Testis (tissue), 3 donors: Measurements from ENCODE around the gene SSTR5. TPM values are rescaled to one million over a fixed set of nuclear protein-coding genes. Genes with fewer than 3 reads are reported as not detected.

Experiments used
- DNase-seq: peaks from one replicate; pipeline ENCODE4 v3.0.0-alpha.2; 2019
- H3K27ac ChIP-seq, 2 donors: fragments of 200-600 bp; sonication (generic); one replicate each; pipeline ENCODE4 v1.5.1; 2019
- H3K27me3 ChIP-seq: fragments of 200-600 bp; sonication (generic); one replicate; pipeline ENCODE4 v1.5.1; 2019
- H3K36me3 ChIP-seq: fragments of 200-600 bp; sonication (generic); one replicate; pipeline ENCODE4 v1.5.1; 2017; ENCODE audit warnings: low read depth; ENCODE audit errors: missing control alignments
- H3K4me1 ChIP-seq: fragments of 200-600 bp; sonication (generic); one replicate; pipeline ENCODE4 v1.5.1; 2019
- H3K4me3 ChIP-seq, 2 donors: fragments of 200-600 bp; sonication (generic); one replicate each; pipeline ENCODE4 v1.5.1; 2017 to 2019
- H3K9me3 ChIP-seq: fragments of 200-600 bp; sonication (generic); one replicate; pipeline ENCODE4 v1.5.1; 2017
- CTCF ChIP-seq, 3 experiments: fragments of 450-650 bp in 2 of 3; fragments of 200-600 bp in 1 of 3; sonication (generic) in 1 of 3; IDR thresholded peaks; one replicate each; pipeline ENCODE4 v1.5.1; 2016 to 2019; ENCODE audit warnings: antibody characterized with exemption in 3 of 3, mild to moderate bottlenecking in 2 of 3, moderate library complexity in 1 of 3
- POLR2A ChIP-seq: fragments of 450-650 bp; IDR thresholded peaks from one replicate; pipeline ENCODE4 v1.6.1; 2017; ENCODE audit warnings: antibody characterized with exemption, mild to moderate bottlenecking, moderate library complexity
- WGBS, 2 donors: methylation state at CpG; one replicate each; pipeline ENCODE4 v1.1.5; 2018; 5-methylcytosine and 5-hydroxymethylcytosine counted together
- intact Hi-C: fragments of 100-400 bp; cut with DNase I; formaldehyde crosslinking; loops from one replicate; pipeline ENCODE4 v1.15.1; 2023; ENCODE audit warnings: low total_unique reads
- polyA plus RNA-seq: library from polyadenylated mRNA; stranded (reverse); fragments of 350-450 nt; fragmentation: Illumina TruSeq; extraction: RNeasy Lipid Tissue Mini Kit (QIAGEN cat#74804); gene quantifications from one replicate; pipeline ENCODE4 v1.2.3, GENCODE V29; 2014; ENCODE audit warnings: low read depth, low replicate concordance; ENCODE audit not compliant: insufficient read depth
- total RNA-seq, 2 donors: library from RNA; depleted of rRNA; stranded (reverse); fragments of >200 nt; gene quantifications; one replicate each; pipeline ENCODE4 v1.2.3, GENCODE V29; 2016

SSTR5 gene
- total and polyA plus RNA-seq, 3 donors from 2014 or later, result 0.31 TPM; not detected in 2

DNA sequence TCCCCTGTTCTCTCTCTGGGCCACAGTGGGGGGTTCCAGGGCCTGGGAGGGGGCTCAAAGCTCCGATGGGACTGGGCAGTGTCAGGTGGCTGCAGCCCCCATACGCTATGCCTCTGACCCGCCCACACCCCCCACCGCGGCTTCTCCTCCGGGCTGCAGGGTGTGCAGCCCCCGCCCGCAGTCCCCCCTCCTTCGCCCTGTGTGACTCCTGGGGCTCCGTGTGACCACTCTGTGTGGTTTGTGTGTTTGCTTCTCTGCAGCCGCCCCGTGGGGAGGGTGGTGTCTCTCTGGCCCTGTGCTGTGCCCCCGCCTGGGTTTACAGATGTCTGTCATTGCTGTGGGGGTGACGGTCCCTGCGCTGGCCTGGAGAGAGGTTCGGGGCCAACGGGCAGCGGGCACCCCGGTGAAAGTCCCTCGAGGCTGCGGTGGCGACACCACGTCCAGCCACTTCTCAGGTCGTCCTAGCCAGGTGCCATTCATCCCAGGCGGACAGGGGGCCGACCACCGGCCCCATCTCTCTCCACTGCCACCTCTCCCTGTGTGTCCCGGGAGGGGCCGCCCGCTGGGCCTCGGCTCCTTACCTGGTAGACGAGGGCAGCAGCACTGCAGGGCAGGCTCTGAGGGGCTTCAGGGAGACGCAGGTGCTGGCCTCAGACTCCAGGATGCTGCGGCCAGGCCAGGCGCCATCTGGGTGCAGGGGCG is 5.5 kb downstream of the SSTR5 start:
- H3K27ac ChIP-seq, result no peak overlapping the region
- H3K4me1 ChIP-seq, result peaks cover 11% of the 10 kb centered on the region
- DNase-seq, result no peak
- 62 to 77% methylated on average over 9 to 36 of the region's 36 CpGs for WGBS, 2 donors
- intact Hi-C loops, result no loop called here
- no peaks in the 10 kb centered on the region for H3K36me3 ChIP-seq
- no peak overlapping the region for H3K4me3 ChIP-seq
- no peaks in the 10 kb centered on the region for H3K27me3 ChIP-seq
- no peak for TF ChIP-seq POLR2A
- TF ChIP-seq CTCF (IDR thresholded peaks at IDR 0.05), result no peak
- no peaks in the 10 kb centered on the region for H3K9me3 ChIP-seq

- intact Hi-C loops, result no loop called here
- peak; percentile 57 for DNase-seq
- no peak overlapping the region for H3K4me3 ChIP-seq
- H3K36me3 ChIP-seq, result no peaks in the 10 kb centered on the region
- 48% methylated on average over 9 to 22 of the region's 28 CpGs for WGBS, 2 donors
- peaks cover 11% of the 10 kb centered on the region for H3K4me1 ChIP-seq
- H3K27me3 ChIP-seq, result no peaks in the 10 kb centered on the region
- TF ChIP-seq CTCF (IDR thresholded peaks at IDR 0.05) (no peak), POLR2A (no peak)
- no peaks in the 10 kb centered on the region for H3K9me3 ChIP-seq
- H3K27ac ChIP-seq, result no peak overlapping the region
Measured at GRCh38 chr16:1078579-1079021, 6.1 kb downstream of the SSTR5 start.

GRCh38 chr16:1079341-1079740 is 6.8 kb downstream of the SSTR5 start:
- Histone ChIP-seq H3K27me3 (no peaks in the 10 kb centered on the region), H3K9me3 (no peaks in the 10 kb centered on the region), H3K36me3 (no peaks in the 10 kb centered on the region), H3K4me3 (no peak overlapping the region), H3K27ac (no peak overlapping the region), H3K4me1 (peaks cover 11% of the 10 kb centered on the region)
- TF ChIP-seq POLR2A, result no peak
- no peak for DNase-seq
- intact Hi-C loops, result no loop called here
- WGBS, 2 donors, result 96 to 97% methylated on average over 31 to 43 of the region's 43 CpGs

- 93% methylated on average over 45 of the region's 45 CpGs; no CpG with 5 or more reads in 1 of the 2 donors for WGBS, 2 donors
- no peaks in the 10 kb centered on the region for H3K9me3 ChIP-seq
- H3K27me3 ChIP-seq, result no peaks in the 10 kb centered on the region
- TF ChIP-seq CTCF (IDR thresholded peaks at IDR 0.05), result no peak
- no peak for TF ChIP-seq POLR2A
- DNase-seq, result no peak
- H3K4me1 ChIP-seq, result peaks cover 11% of the 10 kb centered on the region
- intact Hi-C loops, result no loop called here
- H3K4me3 ChIP-seq, result no peak overlapping the region
- H3K27ac ChIP-seq, result no peak overlapping the region
- no peaks in the 10 kb centered on the region for H3K36me3 ChIP-seq
Measured at GRCh38 chr16:1079786-1080525, 7.4 kb downstream of the SSTR5 start.

DNA sequence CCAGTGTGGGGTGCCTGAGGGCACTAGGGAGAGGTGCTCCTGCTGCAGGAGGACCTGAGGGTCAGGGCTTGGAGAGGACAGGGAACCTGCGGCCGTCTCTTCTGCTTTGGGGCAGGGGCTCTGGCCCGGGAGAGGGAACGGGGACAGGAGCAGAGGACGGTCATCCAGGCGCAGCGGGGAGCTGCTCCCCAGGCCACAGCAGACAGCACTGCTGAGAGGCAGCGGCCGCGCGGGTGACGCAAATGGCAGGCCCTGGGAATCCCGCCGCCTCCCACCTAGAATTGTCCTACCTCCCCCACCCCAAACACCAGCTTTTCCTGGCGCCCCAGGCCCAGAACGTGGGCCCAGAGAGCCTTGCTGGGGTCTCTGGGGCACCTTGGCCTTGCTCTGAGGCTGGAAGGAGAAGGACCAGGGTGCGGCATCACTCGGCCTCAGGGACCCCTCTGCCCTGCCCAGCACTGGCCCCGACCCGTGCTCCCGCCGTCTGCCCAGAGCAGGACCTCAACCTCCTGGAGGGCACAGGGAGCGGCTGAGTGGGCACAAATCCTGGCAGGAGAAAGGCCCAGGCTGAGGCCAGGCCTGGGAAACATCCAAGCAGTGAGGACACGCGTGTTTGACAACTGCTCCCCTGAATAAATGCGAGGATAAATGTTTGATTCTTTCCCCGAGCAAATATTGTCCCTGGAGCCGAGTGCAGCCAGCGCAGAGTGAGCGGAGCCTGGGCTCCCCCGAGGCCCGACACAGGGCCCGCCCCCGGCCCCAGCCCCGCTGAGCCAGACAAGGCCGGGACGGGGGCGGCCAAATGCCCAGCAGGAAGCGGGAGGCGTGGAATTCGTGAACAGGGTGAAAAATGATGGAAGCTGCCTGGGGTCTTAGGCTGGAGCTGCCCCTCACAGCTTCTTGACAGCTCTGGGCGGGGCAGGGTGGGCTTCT is 8.5 kb downstream of the SSTR5 start:
- Histone ChIP-seq H3K27me3 (no peaks in the 10 kb centered on the region), H3K36me3 (no peaks in the 10 kb centered on the region), H3K9me3 (no peaks in the 10 kb centered on the region), H3K4me1 (peaks cover 11% of the 10 kb centered on the region), H3K4me3 (no peak overlapping the region), H3K27ac (no peak overlapping the region)
- no peak for TF ChIP-seq POLR2A
- no peak for TF ChIP-seq CTCF (IDR thresholded peaks at IDR 0.05)
- DNase-seq, result no peak
- WGBS, 2 donors, result 48 to 57% methylated on average over 12 to 42 of the region's 42 CpGs
- intact Hi-C loops, result no loop called here
